ENCODE measurements around the gene KLHDC10.

Gene KLHDC10

GRCh38 chr7:130095812-130096211 lies 25.5 kb downstream of the KLHDC10 start:
- DNase-seq (ENCODE audit: low read depth, low spot score): no peak
- no peak overlapping the region for H3K4me3 ChIP-seq (ENCODE audit: low read depth, low read length)
- in situ Hi-C loops (cut with HindIII; ENCODE audit: low sequenced_read_pairs): no loop called here
- TF ChIP-seq CTCF (IDR thresholded peaks at IDR 0.05; ENCODE audit: low read depth, low read length): no peak

DNA sequence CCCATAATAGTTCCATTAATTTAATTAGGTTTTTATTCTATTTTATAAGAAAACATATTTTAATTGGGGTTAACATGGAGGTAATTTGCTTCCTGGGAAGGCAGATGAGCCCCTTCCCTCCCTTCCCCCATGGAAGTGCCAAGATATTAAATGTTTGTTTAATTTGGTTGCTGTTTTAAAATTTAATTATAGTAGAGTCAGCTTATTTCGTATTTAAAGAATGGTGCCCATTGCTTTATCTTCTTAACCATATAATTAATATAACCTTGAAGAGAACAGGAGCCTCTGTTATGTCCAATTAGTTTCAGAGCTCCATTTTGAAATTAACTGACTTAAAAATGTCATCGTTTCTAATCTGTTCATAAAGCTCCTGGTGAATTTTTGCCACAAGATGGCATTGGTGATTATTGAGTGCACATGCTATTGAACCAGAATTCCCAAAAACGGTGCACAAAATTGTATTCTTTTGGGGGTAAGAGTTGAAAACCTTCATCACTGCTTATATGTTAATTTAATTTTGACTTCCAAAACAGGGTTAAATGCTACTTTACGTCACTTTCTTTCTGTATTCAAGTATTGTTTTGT lies 26.0 kb downstream of the KLHDC10 start:
- peak; percentile 42 for TF ChIP-seq CTCF (IDR thresholded peaks at IDR 0.05; ENCODE audit: low read depth, low read length)
- peak; percentile 15 for DNase-seq (ENCODE audit: low read depth, low spot score)
- H3K4me3 ChIP-seq (ENCODE audit: low read depth, low read length): no peak overlapping the region
- in situ Hi-C loops (cut with HindIII; ENCODE audit: low sequenced_read_pairs): no loop called here

DNA sequence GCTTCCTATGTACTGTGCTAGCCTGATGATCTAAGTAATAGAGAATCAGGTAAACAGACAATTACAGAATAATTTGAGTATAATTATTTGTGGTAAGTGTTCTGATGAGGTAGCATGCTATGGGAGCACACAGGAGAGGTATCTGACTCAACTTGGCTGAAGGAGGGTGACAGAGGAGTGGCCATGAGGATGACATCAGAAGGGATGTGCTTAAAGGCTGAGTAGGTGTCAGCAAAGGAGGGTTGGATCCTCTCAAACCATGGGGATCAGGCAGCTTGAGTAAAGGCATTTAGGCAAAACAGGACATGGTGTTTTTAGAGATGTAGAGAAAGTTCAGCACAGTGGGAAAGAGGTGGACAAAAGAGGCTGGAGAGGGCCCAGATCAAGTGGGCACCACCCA lies 29.0 kb downstream of the KLHDC10 start:
- in situ Hi-C loops (cut with HindIII; ENCODE audit: low sequenced_read_pairs): no loop called here
- DNase-seq (ENCODE audit: low read depth, low spot score): no peak
- no peak for TF ChIP-seq CTCF (IDR thresholded peaks at IDR 0.05; ENCODE audit: low read depth, low read length)
- H3K4me3 ChIP-seq (ENCODE audit: low read depth, low read length): no peak overlapping the region

- no peak for TF ChIP-seq CTCF (IDR thresholded peaks at IDR 0.05; ENCODE audit: low read depth, low read length)
- no peak for DNase-seq (ENCODE audit: low read depth, low spot score)
- H3K4me3 ChIP-seq (ENCODE audit: low read depth, low read length): no peak overlapping the region
- in situ Hi-C loops (cut with HindIII; ENCODE audit: low sequenced_read_pairs): no loop called here
These were observed 32.3 kb downstream of the KLHDC10 start for GRCh38 chr7:130102588-130102987.

GRCh38 chr7:130107949-130108674 lies 37.8 kb downstream of the KLHDC10 start:
- in situ Hi-C loops (cut with HindIII; ENCODE audit: low sequenced_read_pairs): no loop called here
- no peak overlapping the region for H3K4me3 ChIP-seq (ENCODE audit: low read depth, low read length)
- no peak for TF ChIP-seq CTCF (IDR thresholded peaks at IDR 0.05; ENCODE audit: low read depth, low read length)
- no peak for DNase-seq (ENCODE audit: low read depth, low spot score)

- no peak for DNase-seq (ENCODE audit: low read depth, low spot score)
- in situ Hi-C loops (cut with HindIII; ENCODE audit: low sequenced_read_pairs): no loop called here
- H3K4me3 ChIP-seq (ENCODE audit: low read depth, low read length): no peak overlapping the region
- no peak for TF ChIP-seq CTCF (IDR thresholded peaks at IDR 0.05; ENCODE audit: low read depth, low read length)
These were observed 38.5 kb downstream of the KLHDC10 start for GRCh38 chr7:130108809-130109208.

Data from astrocyte of the spinal cord (primary cell).